ENCODE measurements around the gene KCTD5. TPM values are rescaled to one million over a fixed set of nuclear protein-coding genes. Genes with fewer than 3 reads are reported as not detected.
A peak's percentile ranks its signal among the peaks of the same experiment; 100 is the strongest.

The KCTD5 gene
- total RNA-seq, 2 donors from 2014 or later = 19.6 to 21.9 TPM

DNA sequence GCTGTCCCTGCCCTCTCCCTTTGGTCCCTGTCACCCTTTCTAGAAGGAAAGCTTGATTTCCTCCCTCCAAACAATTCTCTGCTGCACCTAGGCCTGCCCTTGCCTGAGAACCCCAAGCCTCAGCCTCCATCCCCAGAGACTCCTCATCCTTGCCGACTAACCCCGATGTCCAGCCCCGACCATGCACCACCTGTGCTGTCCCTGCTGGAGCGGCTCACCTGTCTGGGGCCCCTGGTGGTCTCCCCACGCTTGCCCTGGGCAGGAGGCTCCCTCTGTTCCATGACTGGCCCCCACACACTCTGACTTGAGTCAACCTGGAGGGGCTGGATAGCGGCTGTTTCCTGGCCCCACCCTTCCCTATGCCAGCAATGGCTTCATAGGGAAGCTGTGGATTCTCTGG lies 58.2 kb downstream of the KCTD5 start:
- Mint-ChIP-seq H3K4me3 (no peak overlapping the region), H3K27me3 (peaks cover 9% of the 10 kb centered on the region), H3K4me1 (no peaks in the 10 kb centered on the region), H3K36me3 (ENCODE audit: low read depth) (no peaks in the 10 kb centered on the region), H3K27ac (peak overlapping the region; percentile 67)
- ATAC-seq = no peak
- H3K9me3 ChIP-seq (ENCODE audit: control insufficient read depth, low read length, poor library complexity, severe bottlenecking) = no peaks in the 10 kb centered on the region
- DNase-seq = no peak

DNA sequence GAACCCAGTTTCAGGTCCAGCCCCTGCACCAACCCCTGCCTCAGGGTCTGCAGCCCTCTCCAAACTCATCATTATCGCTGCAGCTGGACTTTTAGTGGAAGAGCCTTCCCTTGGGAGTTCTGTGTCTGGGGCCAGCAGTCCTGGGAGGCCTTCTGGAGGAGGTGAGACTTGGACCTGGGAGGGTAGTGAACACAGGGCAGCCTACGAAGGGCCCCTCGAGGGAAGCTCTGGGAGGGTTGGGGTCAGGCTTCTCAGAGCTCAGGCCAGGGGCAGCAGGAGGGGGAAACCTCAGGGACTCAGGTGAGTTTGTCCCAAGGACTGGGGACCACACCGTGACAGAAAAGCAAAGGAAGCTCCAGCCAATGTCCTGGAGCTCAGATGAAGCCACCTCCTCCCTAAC lies 58.8 kb downstream of the KCTD5 start:
- DNase-seq = no peak
- no peaks in the 10 kb centered on the region for H3K36me3 Mint-ChIP-seq (ENCODE audit: low read depth)
- no peak overlapping the region for H3K27ac Mint-ChIP-seq
- H3K4me1 Mint-ChIP-seq = no peaks in the 10 kb centered on the region
- H3K4me3 Mint-ChIP-seq = no peak overlapping the region
- H3K9me3 ChIP-seq (ENCODE audit: control insufficient read depth, low read length, poor library complexity, severe bottlenecking) = no peaks in the 10 kb centered on the region
- H3K27me3 Mint-ChIP-seq = peaks cover 9% of the 10 kb centered on the region
- no peak for ATAC-seq

DNA sequence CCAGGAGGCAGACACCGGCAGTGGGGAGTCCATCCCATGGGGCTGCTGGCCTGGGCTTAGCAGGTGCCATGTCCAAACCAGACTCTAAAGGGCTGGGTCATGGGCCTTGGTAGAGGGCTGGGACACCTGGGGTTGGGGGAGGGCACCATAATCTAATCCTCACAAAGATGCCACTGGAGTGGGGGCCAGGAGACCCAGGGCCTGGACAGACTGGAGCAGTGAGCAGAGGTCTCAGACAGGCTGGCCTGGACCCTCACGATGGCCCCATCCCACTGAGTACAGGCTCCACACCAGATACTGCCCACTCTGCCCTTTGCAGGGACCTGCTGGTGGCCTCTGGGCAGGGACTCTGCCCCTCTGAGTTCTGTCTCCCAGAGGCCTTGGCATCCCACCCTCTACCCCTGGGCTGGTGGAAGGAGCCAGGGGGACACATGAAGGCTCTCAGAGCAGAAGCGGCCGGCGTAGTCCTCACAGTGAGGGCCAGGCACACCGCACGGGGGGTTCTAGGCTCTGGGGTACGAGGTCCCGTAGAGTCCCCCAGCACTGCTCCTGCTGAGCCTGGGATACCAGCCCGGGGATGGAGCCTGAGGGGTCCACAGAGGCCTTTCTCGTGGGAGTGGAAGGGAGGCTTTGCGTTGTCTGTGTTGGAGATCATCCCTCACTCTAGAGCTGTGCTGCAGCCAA lies 60.1 kb downstream of the KCTD5 start:
- Mint-ChIP-seq H3K4me3 (no peak overlapping the region), H3K27me3 (peaks cover 5% of the 10 kb centered on the region), H3K27ac (no peak overlapping the region), H3K36me3 (ENCODE audit: low read depth) (no peaks in the 10 kb centered on the region), H3K4me1 (no peaks in the 10 kb centered on the region)
- H3K9me3 ChIP-seq (ENCODE audit: control insufficient read depth, low read length, poor library complexity, severe bottlenecking) = no peaks in the 10 kb centered on the region
- DNase-seq = no peak
- no peak for ATAC-seq

DNA sequence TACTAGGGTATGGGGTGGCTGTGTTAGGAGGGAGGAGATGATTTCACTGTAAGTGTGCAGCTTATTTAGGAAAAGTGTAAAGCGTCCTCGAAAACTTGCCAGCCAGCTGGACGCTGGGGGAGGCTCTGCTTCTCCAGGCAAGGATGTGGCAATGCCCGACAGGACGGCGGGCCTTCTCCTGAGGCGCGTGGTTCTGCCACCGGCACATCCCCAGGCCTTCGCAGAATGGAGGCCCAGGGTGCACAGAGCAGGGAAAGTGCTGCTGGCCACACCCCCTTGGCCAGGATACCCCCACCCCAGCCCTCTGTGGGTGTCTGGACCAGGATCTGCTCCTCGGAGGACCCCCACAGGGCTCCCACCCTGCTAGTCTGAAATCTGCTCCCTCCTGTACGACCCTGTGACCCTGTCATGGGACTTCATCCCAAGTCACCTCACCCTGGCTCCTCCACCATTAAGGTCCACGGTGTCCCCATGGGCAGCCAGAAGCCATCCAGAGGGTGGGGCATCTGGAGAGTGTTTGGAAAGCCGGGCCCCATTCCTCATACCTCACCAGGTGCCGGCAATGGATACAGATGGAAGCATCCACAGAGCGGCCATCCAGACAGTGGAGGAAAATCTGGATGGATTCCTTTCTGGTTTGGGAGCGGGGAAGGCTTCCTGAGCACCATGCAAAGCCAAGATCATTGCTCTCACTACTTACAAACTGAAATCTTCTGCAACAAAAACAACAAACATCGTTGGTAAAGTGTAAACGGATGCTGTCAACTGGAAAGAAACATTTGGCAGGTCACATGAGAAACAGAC lies 60.9 kb downstream of the KCTD5 start:
- no peak for DNase-seq
- no peak for ATAC-seq
- Mint-ChIP-seq H3K4me3 (no peak overlapping the region), H3K4me1 (no peaks in the 10 kb centered on the region), H3K36me3 (ENCODE audit: low read depth) (no peaks in the 10 kb centered on the region), H3K27ac (no peak overlapping the region), H3K27me3 (peaks cover 5% of the 10 kb centered on the region)
- H3K9me3 ChIP-seq (ENCODE audit: control insufficient read depth, low read length, poor library complexity, severe bottlenecking) = no peaks in the 10 kb centered on the region

DNA sequence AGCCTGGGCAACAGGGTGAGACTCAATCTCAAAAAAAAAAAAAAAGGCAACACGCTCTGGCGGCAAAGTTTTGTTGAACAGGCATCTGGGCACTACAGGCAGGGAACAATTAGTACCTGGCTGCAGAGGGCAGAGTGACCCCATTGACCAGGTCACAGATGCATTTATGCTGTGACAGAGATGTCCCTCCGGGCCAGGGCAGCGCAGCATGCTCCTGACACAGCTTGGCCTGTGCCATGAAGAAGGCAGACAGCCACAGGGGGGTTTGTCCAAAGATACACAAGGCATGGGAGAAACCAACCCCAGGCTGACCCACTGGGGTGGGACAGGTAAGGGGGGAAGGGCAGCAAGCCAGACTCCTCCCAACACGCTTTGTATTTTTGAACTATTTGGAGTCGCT lies 62.4 kb downstream of the KCTD5 start:
- DNase-seq (no peak), ATAC-seq (no peak)
- Mint-ChIP-seq H3K36me3 (ENCODE audit: low read depth) (no peaks in the 10 kb centered on the region), H3K27ac (no peak overlapping the region), H3K27me3 (peaks cover 5% of the 10 kb centered on the region), H3K4me3 (no peak overlapping the region), H3K4me1 (no peaks in the 10 kb centered on the region)
- no peaks in the 10 kb centered on the region for H3K9me3 ChIP-seq (ENCODE audit: control insufficient read depth, low read length, poor library complexity, severe bottlenecking)

DNA sequence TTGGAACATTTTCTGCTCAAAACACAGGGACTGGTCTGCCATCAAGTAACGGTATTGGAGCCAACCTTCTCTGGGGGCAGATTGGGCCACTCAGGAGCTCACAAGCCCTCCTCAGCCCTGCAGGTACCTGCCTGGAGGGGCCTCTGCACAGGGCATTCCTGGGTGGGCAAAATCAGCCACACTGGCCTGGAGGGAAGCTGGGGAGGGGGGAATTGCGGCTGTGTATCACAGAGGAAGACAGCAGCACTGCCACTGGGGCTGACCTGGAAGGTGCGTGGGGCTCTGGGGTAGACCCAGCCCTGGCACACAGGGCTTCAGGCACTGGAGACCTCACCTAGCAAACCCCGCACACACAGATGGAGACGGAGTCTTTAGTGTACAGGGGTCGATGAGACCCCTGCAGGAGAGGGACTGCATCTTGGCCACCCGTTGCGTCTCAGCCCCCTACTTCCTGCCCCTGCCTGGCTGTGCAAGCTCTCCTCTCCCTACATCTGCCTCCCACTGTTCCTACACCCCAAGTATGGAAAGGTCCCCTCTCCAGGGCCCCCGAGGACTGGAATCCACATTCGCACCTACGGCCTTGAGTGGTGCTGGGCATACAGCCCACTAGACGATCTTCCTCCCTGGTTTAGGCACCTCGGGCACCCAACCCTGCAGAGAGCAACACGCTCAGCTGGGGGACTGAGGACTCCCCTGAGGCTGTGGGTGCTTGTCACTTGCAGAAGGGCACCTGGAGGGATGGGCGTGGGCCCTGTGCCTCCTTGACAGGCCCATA lies 63.0 kb downstream of the KCTD5 start:
- DNase-seq = no peak
- Mint-ChIP-seq H3K27me3 (peaks cover 5% of the 10 kb centered on the region), H3K36me3 (ENCODE audit: low read depth) (no peaks in the 10 kb centered on the region), H3K4me3 (no peak overlapping the region), H3K4me1 (no peaks in the 10 kb centered on the region), H3K27ac (no peak overlapping the region)
- no peak for ATAC-seq
- no peaks in the 10 kb centered on the region for H3K9me3 ChIP-seq (ENCODE audit: control insufficient read depth, low read length, poor library complexity, severe bottlenecking)

DNA sequence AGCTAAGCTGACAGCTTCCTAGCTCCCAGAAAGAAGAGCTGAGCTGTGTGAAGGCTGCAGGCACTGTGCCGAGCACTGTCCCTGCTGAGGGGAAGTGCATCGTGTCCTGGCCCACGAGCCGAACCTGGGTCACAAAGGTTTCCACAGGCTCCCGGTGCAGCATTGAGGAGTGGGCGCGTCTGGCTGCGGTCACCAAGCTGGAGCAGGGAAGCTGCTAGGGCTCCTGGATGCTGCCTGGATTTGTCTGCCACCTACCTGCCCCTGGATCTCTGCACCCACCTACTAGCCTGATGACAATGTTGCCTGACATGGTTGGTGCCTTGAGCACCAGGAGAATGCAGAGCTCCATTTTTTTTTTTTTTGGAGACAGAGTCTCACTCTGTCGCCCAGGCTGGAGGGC lies 63.6 kb downstream of the KCTD5 start:
- DNase-seq = no peak
- Mint-ChIP-seq H3K4me1 (no peaks in the 10 kb centered on the region), H3K36me3 (ENCODE audit: low read depth) (no peaks in the 10 kb centered on the region)

DNA sequence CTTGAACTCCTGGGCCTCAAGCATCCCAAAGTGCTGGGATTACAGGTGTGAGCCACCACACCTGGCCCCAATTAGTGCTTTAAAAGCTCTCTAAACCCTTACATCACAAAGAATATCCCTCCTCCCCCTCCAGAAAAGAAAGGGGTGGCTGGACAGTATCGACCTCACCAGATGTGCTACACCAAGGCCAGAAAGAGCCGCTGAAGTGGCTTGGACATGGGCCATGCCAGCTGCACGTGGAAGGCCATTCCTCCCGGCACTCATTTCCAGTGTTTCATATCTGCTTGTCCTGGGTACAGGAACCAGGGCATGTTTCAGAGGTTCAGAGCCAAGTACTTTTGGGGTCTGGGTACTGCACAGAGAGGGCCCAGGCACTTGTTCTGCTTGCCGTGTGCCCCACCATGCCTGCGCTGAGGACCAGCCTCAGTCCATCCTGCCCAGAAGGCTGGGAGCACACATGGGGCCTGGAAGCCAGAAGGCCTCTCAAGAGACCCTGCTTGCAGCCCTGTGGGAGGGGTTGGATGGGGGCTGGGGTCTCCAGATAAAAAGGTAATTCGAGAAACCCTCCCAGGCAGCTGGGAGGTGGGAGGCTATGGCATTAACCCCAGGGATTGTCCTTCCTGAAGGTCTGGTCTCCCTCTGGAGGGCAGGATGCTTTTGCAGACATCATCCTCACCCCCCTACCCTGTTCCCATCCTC lies 66.6 kb downstream of the KCTD5 start:
- DNase-seq (no peak), ATAC-seq (no peak)
- H3K36me3 Mint-ChIP-seq (ENCODE audit: low read depth) = peaks cover 1% of the 10 kb centered on the region
- H3K27me3 Mint-ChIP-seq = no peaks in the 10 kb centered on the region
- H3K4me3 Mint-ChIP-seq = no peak overlapping the region
- peaks cover 10% of the 10 kb centered on the region for H3K4me1 Mint-ChIP-seq
- H3K27ac Mint-ChIP-seq = no peak overlapping the region
- H3K9me3 ChIP-seq (ENCODE audit: control insufficient read depth, low read length, poor library complexity, severe bottlenecking) = no peaks in the 10 kb centered on the region

More for the DNA sequence above, 63.6 kb downstream of the KCTD5 start:
- ATAC-seq = no peak
- Mint-ChIP-seq H3K27me3 (no peaks in the 10 kb centered on the region), H3K4me3 (no peak overlapping the region), H3K27ac (no peak overlapping the region)
- no peaks in the 10 kb centered on the region for H3K9me3 ChIP-seq (ENCODE audit: control insufficient read depth, low read length, poor library complexity, severe bottlenecking)

DNA sequence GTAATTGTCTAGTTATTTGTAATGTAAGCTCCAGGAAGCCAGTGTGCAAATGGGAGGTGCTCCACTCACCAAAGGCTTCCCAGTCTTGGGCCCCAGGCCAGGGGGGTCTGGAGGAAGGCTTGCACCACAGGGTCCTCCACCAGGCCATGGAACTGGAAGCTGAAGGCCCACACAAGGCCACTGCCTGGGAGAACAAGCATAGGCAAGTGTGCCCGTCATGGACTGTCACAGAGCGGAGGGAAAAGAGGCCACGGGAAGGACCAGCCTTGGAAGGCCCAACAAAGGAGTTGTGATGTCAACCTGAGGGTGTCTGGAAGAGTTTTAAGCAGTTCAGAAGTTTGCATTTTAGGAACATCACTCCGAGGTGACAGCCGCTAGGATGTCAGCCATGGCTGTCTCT lies 67.2 kb downstream of the KCTD5 start:
- Mint-ChIP-seq H3K4me3 (no peak overlapping the region), H3K36me3 (ENCODE audit: low read depth) (peaks cover 3% of the 10 kb centered on the region), H3K27me3 (no peaks in the 10 kb centered on the region), H3K4me1 (peaks cover 15% of the 10 kb centered on the region), H3K27ac (no peak overlapping the region)
- H3K9me3 ChIP-seq (ENCODE audit: control insufficient read depth, low read length, poor library complexity, severe bottlenecking) = no peaks in the 10 kb centered on the region
- ATAC-seq (no peak), DNase-seq (no peak)

DNA sequence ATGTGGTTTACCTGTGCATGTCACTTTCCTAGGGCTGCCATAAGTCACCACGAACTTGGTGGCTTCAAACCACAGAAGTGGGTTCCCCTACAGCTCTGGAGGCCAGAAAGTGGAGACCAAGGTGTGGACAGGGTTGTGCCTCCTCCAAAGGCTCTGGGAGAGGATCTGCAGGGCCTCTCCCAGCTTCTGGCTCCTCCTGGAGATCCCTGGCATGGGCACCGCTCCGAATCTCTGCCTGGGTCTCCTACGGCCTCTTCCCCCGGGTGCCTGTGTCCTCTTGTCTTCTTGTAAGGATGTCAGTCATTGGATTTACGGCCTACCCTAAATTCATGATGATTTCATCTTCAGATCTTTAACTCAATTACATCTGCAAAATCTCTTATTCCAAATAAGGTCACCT lies 67.6 kb downstream of the KCTD5 start:
- Mint-ChIP-seq H3K36me3 (ENCODE audit: low read depth) (peaks cover 3% of the 10 kb centered on the region), H3K4me3 (no peak overlapping the region), H3K27ac (peak overlapping the region; percentile 75), H3K27me3 (no peaks in the 10 kb centered on the region), H3K4me1 (peaks cover 20% of the 10 kb centered on the region)
- DNase-seq (no peak), ATAC-seq (no peak)
- no peaks in the 10 kb centered on the region for H3K9me3 ChIP-seq (ENCODE audit: control insufficient read depth, low read length, poor library complexity, severe bottlenecking)

DNA sequence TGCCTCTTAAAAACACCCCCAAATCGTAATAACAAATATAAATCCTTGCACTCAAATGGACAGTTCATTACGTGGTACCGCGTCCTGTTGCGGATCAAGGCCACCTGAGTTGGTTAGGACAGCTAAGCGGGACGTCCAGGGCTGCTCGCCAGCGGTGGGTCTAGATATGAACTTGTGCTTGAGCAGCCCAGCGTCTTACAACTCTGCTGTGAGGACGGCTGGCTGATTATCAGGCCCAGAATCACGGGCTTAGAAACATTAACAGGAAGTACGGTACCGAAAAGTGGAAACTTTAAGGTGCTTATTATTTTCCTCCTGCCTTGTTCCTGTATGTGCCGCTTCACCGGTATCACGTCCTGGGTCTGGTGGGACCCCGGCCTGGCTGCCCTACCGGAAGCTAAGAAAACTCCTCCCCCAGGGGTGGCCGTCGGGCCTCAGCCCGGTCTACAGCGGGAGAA lies 69.3 kb downstream of the KCTD5 start:
- peak overlapping the region; percentile 94 for H3K4me3 Mint-ChIP-seq
- DNase-seq (no peak), ATAC-seq (no peak)
- no peaks in the 10 kb centered on the region for H3K27me3 Mint-ChIP-seq
- H3K4me1 Mint-ChIP-seq = peaks cover 34% of the 10 kb centered on the region
- H3K36me3 Mint-ChIP-seq (ENCODE audit: low read depth) = peaks cover 14% of the 10 kb centered on the region
- H3K27ac Mint-ChIP-seq = peak overlapping the region; percentile 97
- H3K9me3 ChIP-seq (ENCODE audit: control insufficient read depth, low read length, poor library complexity, severe bottlenecking) = no peaks in the 10 kb centered on the region

DNA sequence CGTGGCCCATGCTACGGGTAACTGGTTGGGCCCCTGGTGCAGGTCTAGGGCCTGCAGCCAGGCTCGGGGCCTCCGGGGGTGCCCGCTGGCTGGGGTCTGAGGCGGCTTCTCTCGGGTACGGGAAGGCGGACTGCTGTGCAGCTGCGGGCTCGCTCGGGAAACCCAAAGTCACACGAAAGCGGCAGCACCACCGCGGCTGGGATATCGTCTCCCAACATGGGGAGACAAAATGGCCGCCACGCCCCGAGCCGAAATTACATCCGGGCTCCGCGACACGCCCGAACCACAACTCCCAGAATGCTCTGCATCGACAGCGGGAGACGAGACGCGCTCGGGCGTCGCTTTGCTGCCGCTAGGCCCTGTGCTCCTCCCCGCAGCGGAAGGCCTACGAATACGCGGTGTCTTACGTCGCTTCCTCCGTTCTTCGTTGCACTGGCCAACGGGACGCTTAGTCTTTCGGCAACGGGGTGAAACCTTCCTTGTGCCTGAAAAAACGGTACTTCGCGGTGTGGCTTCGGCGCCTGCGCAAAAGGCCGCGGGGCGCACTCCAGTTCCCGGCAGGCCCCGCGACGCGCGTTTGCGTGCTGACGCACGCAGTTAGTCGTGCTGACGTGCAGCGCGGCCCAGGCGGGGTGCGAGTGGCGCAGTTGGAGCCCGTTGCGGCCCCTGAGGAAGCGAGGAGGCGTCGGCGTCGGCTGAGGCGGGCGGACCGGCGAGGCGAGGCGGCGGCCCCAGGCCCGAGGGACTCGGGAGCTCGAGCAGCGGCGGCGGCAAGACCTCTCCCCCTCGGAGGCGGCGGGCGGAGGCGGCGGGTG lies 69.9 kb downstream of the KCTD5 start, which contains the start of gene SRRM2:
Gene SRRM2 (plus strand): TSS at position 604 of the 815 bp plus-strand sequence. CDS start 3,727 bp downstream, outside the sequence.
- peak; percentile 88 to 90 (median 89) for DNase-seq
- peak within 1 kb of the TSS; percentile 95 for H3K4me3 Mint-ChIP-seq
- peak; percentile 87 for ATAC-seq
- H3K4me1 Mint-ChIP-seq = peaks cover 41% of the 10 kb centered on the region
- no peaks in the 10 kb centered on the region for H3K9me3 ChIP-seq (ENCODE audit: control insufficient read depth, low read length, poor library complexity, severe bottlenecking)
- H3K27ac Mint-ChIP-seq = peak within 1 kb of the TSS; percentile 97
- H3K27me3 Mint-ChIP-seq = no peaks in the 10 kb centered on the region
- peaks cover 20% of the 10 kb centered on the region for H3K36me3 Mint-ChIP-seq (ENCODE audit: low read depth)

Data from T-helper 17 cell (primary cell).